IPS-20b (cell line): ENCODE data around the gene MSRB3.

ENCODE experiments used
- H3K27ac ChIP-seq: one replicate; pipeline ENCODE4 v1.5.1; 2013; ENCODE audit warnings: low read length
- H3K27me3 ChIP-seq: 2 replicates; pipeline ENCODE4 v1.6.1; 2013; ENCODE audit warnings: mild to moderate bottlenecking, low read length, inconsistent platforms; ENCODE audit not compliant: insufficient read depth
- H3K36me3 ChIP-seq: 2 replicates; pipeline ENCODE4 v1.6.1; 2013; ENCODE audit warnings: low read depth, mild to moderate bottlenecking, inconsistent platforms, low read length, moderate library complexity; ENCODE audit not compliant: insufficient read depth
- H3K4me1 ChIP-seq: 2 replicates; pipeline ENCODE4 v1.6.1; 2013; ENCODE audit warnings: mild to moderate bottlenecking, control low read depth, inconsistent platforms, low read length, moderate library complexity; ENCODE audit not compliant: insufficient read depth
- H3K4me3 ChIP-seq: 2 replicates; pipeline ENCODE4 v1.5.1; 2013; ENCODE audit warnings: mild to moderate bottlenecking, low read length, inconsistent platforms
- H3K9ac ChIP-seq: 2 replicates; pipeline ENCODE4 v1.6.1; 2013; ENCODE audit warnings: low read depth, mild to moderate bottlenecking, inconsistent platforms, low read length, moderate library complexity
- H3K9me3 ChIP-seq: 2 replicates; pipeline ENCODE4 v1.6.1; 2013; ENCODE audit warnings: mild to moderate bottlenecking, low read depth, low read length, inconsistent platforms; ENCODE audit not compliant: insufficient read depth

MSRB3 gene

GRCh38 chr12:65278576-65279368 lies at the start of gene MSRB3:
MSRB3 (plus strand) TSS chr12:65278683; CDS start chr12:65308580, 29,897 bp downstream.
- peaks cover 11% of the 10 kb centered on the region for H3K4me1 ChIP-seq

GRCh38 chr12:65229441-65229840 lies 49.0 kb upstream of the MSRB3 start:
- H3K4me1 ChIP-seq = peaks cover 5% of the 10 kb centered on the region; the same call in 1 of the 2 replicates
- H3K36me3 ChIP-seq = peaks cover 12% of the 10 kb centered on the region; the same call in 1 of the 2 replicates
- H3K27ac ChIP-seq = no peak overlapping the region
- H3K9ac ChIP-seq = no peak overlapping the region
- no peaks in the 10 kb centered on the region for H3K27me3 ChIP-seq
- H3K4me3 ChIP-seq = no peak overlapping the region
- peaks cover 16% of the 10 kb centered on the region for H3K9me3 ChIP-seq

More at GRCh38 chr12:65278576-65279368, at the start of gene MSRB3:
- peak within 1 kb of the TSS; percentile 67; the same call in 1 of the 2 replicates for H3K9ac ChIP-seq
- H3K9me3 ChIP-seq = no peaks in the 10 kb centered on the region
- H3K27ac ChIP-seq = no peak within 1 kb of the TSS
- peak within 1 kb of the TSS; percentile 88 for H3K4me3 ChIP-seq
- no peaks in the 10 kb centered on the region for H3K36me3 ChIP-seq
- H3K27me3 ChIP-seq = peaks cover 35% of the 10 kb centered on the region

- Histone ChIP-seq H3K4me1 (peaks cover 5% of the 10 kb centered on the region; the same call in 1 of the 2 replicates), H3K4me3 (no peak overlapping the region), H3K9ac (no peak overlapping the region)
Observed at GRCh38 chr12:65232476-65233077, 45.9 kb upstream of the MSRB3 start.

GRCh38 chr12:65237153-65237552 lies 41.3 kb upstream of the MSRB3 start:
- Histone ChIP-seq H3K9ac (no peak overlapping the region), H3K27me3 (no peaks in the 10 kb centered on the region), H3K4me3 (no peak overlapping the region), H3K36me3 (peaks cover 23% of the 10 kb centered on the region), H3K4me1 (peaks cover 5% of the 10 kb centered on the region; the same call in 1 of the 2 replicates), H3K9me3 (no peaks in the 10 kb centered on the region), H3K27ac (no peak overlapping the region)

More at GRCh38 chr12:65232476-65233077, 45.9 kb upstream of the MSRB3 start:
- Histone ChIP-seq H3K27me3 (no peaks in the 10 kb centered on the region), H3K9me3 (peaks cover 16% of the 10 kb centered on the region), H3K36me3 (peaks cover 12% of the 10 kb centered on the region; the same call in 1 of the 2 replicates), H3K27ac (no peak overlapping the region)

- Histone ChIP-seq H3K4me1 (peaks cover 4% of the 10 kb centered on the region; the same call in 1 of the 2 replicates), H3K9me3 (no peaks in the 10 kb centered on the region), H3K27ac (no peak overlapping the region), H3K27me3 (no peaks in the 10 kb centered on the region), H3K4me3 (no peak overlapping the region), H3K36me3 (peaks cover 37% of the 10 kb centered on the region), H3K9ac (no peak overlapping the region)
Observed at GRCh38 chr12:65238609-65239008, 39.9 kb upstream of the MSRB3 start.

GRCh38 chr12:65248656-65249633 lies 29.5 kb upstream of the MSRB3 start:
- H3K4me3 ChIP-seq = no peak overlapping the region
- no peaks in the 10 kb centered on the region for H3K4me1 ChIP-seq
- no peak overlapping the region for H3K27ac ChIP-seq
- no peaks in the 10 kb centered on the region for H3K27me3 ChIP-seq
- no peak overlapping the region for H3K9ac ChIP-seq
- no peaks in the 10 kb centered on the region for H3K9me3 ChIP-seq
- H3K36me3 ChIP-seq = peaks cover 28% of the 10 kb centered on the region

GRCh38 chr12:65252515-65252914 lies 26.0 kb upstream of the MSRB3 start:
- Histone ChIP-seq H3K9ac (no peak overlapping the region), H3K4me3 (no peak overlapping the region), H3K4me1 (no peaks in the 10 kb centered on the region), H3K27me3 (no peaks in the 10 kb centered on the region), H3K36me3 (peaks cover 1% of the 10 kb centered on the region; the same call in 1 of the 2 replicates), H3K27ac (no peak overlapping the region), H3K9me3 (no peaks in the 10 kb centered on the region)

GRCh38 chr12:65257986-65258385 lies 20.5 kb upstream of the MSRB3 start:
- no peaks in the 10 kb centered on the region for H3K9me3 ChIP-seq
- H3K9ac ChIP-seq = no peak overlapping the region
- H3K27me3 ChIP-seq = no peaks in the 10 kb centered on the region
- no peak overlapping the region for H3K4me3 ChIP-seq
- H3K4me1 ChIP-seq = no peaks in the 10 kb centered on the region
- H3K27ac ChIP-seq = no peak overlapping the region
- no peaks in the 10 kb centered on the region for H3K36me3 ChIP-seq

- Histone ChIP-seq H3K9me3 (no peaks in the 10 kb centered on the region), H3K9ac (no peak overlapping the region), H3K4me3 (no peak overlapping the region), H3K27ac (no peak overlapping the region), H3K36me3 (no peaks in the 10 kb centered on the region), H3K4me1 (no peaks in the 10 kb centered on the region), H3K27me3 (no peaks in the 10 kb centered on the region)
Observed at GRCh38 chr12:65259501-65259900, 19.0 kb upstream of the MSRB3 start.

GRCh38 chr12:65263777-65264176 lies 14.7 kb upstream of the MSRB3 start:
- H3K9me3 ChIP-seq = no peaks in the 10 kb centered on the region
- H3K4me1 ChIP-seq = no peaks in the 10 kb centered on the region
- no peaks in the 10 kb centered on the region for H3K27me3 ChIP-seq
- no peak overlapping the region for H3K27ac ChIP-seq
- H3K9ac ChIP-seq = no peak overlapping the region
- no peaks in the 10 kb centered on the region for H3K36me3 ChIP-seq
- H3K4me3 ChIP-seq = no peak overlapping the region

- Histone ChIP-seq H3K9ac (no peak overlapping the region), H3K4me3 (no peak overlapping the region), H3K36me3 (no peaks in the 10 kb centered on the region), H3K9me3 (no peaks in the 10 kb centered on the region), H3K4me1 (no peaks in the 10 kb centered on the region), H3K27ac (no peak overlapping the region), H3K27me3 (no peaks in the 10 kb centered on the region)
Observed at GRCh38 chr12:65266408-65266807, 12.1 kb upstream of the MSRB3 start.
